Measurements from ENCODE around the gene BPHL. TPM values are rescaled to one million over a fixed set of nuclear protein-coding genes. Genes with fewer than 3 reads are reported as not detected.

BPHL gene
- polyA plus RNA-seq, 1 of the 3 experiments (the other 2 are of a cell fraction), result 21.7 TPM

DNA sequence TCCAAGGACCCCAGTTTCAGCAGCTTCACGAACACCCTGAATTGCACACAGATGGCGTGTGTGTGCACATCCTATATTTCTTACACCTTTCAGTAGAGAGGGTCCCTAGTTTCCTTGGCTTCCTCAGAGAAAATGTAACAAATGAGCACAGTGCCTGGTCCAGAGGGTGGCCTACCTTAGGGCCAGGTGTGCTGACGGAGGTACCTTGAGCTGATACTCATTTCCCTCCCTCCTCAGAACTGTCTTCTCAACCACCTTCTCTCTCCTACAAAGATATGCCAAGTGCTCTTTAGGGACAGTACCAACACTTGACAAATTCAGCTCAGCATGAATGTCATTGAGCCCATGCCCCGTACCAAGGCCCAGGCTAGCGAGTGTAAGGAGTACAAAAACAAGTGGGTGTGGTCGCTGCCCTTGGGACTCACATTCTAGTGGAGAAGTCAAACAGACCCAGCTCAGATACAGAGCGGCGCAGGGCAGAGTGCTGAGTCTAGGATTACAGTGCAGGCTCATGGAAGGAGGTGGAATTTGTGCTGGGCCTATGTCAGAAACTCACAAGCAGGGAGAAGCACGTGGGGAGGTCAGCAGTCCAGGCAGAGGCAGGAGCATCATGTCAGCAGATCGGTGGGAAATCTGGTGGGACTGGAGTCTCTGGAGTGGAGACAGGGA is 9.6 kb upstream of the BPHL start:
- Histone ChIP-seq H3K27me3 (ENCODE audit: insufficient read depth) (no peaks in the 10 kb centered on the region), H3K27ac (ENCODE audit: low read depth in 2 of 2, low read length in 1 of 2) (no peak overlapping the region), H3K36me3 (replicated peaks in 1 of 2; ENCODE audit: control insufficient read depth in 1 of 2, insufficient read depth in 2 of 2, low read length in 1 of 2) (peaks cover 63 to 73% of the 10 kb centered on the region in 2 experiments), H3K4me3 (ENCODE audit: low read depth in 2 of 2, low read length in 1 of 2) (no peak overlapping the region), H3K4me2 (no peak overlapping the region), H3K9me3 (no peaks in the 10 kb centered on the region), H3K9ac (no peak overlapping the region), H3K4me1 (ENCODE audit: control insufficient read depth in 1 of 2, insufficient read depth in 2 of 2, low read depth in 1 of 2, low read length in 1 of 2) (no peaks in the 10 kb centered on the region), H4K20me1 (ENCODE audit: insufficient read depth) (no peaks in the 10 kb centered on the region), H3K9me2 (no peaks in the 10 kb centered on the region), H3F3A (replicated peaks; ENCODE audit: insufficient read depth) (peaks cover 5% of the 10 kb centered on the region), H2AFZ (ENCODE audit: low read depth) (no peak overlapping the region), H3K79me2 (ENCODE audit: insufficient read depth) (no peaks in the 10 kb centered on the region)
- no peak for TF ChIP-seq MXI1 (IDR thresholded peaks at IDR 0.05; ENCODE audit: low read depth, low read length)
- TF ChIP-seq SMC3 (IDR thresholded peaks at IDR 0.05; ENCODE audit: low read depth, low read length), result no peak
- TF ChIP-seq, protein P1, sequence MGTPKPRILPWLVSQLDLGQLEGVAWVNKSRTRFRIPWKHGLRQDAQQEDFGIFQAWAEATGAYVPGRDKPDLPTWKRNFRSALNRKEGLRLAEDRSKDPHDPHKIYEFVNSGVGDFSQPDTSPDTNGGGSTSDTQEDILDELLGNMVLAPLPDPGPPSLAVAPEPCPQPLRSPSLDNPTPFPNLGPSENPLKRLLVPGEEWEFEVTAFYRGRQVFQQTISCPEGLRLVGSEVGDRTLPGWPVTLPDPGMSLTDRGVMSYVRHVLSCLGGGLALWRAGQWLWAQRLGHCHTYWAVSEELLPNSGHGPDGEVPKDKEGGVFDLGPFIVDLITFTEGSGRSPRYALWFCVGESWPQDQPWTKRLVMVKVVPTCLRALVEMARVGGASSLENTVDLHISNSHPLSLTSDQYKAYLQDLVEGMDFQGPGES (IDR thresholded peaks at IDR 0.05; ENCODE audit: low read depth, low read length), result no peak
- TF ChIP-seq TCF12 (IDR thresholded peaks at IDR 0.05), result no peak
- no peak for TF ChIP-seq FOSL2 (IDR thresholded peaks at IDR 0.05; ENCODE audit: borderline replicate concordance, low read depth)
- TF ChIP-seq, protein P2, sequence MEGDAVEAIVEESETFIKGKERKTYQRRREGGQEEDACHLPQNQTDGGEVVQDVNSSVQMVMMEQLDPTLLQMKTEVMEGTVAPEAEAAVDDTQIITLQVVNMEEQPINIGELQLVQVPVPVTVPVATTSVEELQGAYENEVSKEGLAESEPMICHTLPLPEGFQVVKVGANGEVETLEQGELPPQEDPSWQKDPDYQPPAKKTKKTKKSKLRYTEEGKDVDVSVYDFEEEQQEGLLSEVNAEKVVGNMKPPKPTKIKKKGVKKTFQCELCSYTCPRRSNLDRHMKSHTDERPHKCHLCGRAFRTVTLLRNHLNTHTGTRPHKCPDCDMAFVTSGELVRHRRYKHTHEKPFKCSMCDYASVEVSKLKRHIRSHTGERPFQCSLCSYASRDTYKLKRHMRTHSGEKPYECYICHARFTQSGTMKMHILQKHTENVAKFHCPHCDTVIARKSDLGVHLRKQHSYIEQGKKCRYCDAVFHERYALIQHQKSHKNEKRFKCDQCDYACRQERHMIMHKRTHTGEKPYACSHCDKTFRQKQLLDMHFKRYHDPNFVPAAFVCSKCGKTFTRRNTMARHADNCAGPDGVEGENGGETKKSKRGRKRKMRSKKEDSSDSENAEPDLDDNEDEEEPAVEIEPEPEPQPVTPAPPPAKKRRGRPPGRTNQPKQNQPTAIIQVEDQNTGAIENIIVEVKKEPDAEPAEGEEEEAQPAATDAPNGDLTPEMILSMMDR (IDR thresholded peaks at IDR 0.05), result no peak
- TF ChIP-seq FOXJ3 (CRISPR knock-in tag; IDR thresholded peaks at IDR 0.05), result no peak
- TF ChIP-seq FOXM1 (IDR thresholded peaks at IDR 0.05; ENCODE audit: low read depth), result no peak
- TF ChIP-seq, protein P3, sequence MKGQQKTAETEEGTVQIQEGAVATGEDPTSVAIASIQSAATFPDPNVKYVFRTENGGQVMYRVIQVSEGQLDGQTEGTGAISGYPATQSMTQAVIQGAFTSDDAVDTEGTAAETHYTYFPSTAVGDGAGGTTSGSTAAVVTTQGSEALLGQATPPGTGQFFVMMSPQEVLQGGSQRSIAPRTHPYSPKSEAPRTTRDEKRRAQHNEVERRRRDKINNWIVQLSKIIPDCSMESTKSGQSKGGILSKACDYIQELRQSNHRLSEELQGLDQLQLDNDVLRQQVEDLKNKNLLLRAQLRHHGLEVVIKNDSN (IDR thresholded peaks at IDR 0.05; ENCODE audit: borderline replicate concordance, low read depth), result no peak
- TF ChIP-seq RXRA (IDR thresholded peaks at IDR 0.05; ENCODE audit: borderline replicate concordance, low read depth), result no peak
- TF ChIP-seq SIN3A (IDR thresholded peaks at IDR 0.05; ENCODE audit: borderline replicate concordance, low read depth, low read length), result no peak
- no peak for TF ChIP-seq RAD21 (IDR thresholded peaks at IDR 0.05; ENCODE audit: low read length)
- TF ChIP-seq TEAD4 (IDR thresholded peaks at IDR 0.05; ENCODE audit: borderline replicate concordance, insufficient read depth), result no peak
- TF ChIP-seq, protein P4, sequence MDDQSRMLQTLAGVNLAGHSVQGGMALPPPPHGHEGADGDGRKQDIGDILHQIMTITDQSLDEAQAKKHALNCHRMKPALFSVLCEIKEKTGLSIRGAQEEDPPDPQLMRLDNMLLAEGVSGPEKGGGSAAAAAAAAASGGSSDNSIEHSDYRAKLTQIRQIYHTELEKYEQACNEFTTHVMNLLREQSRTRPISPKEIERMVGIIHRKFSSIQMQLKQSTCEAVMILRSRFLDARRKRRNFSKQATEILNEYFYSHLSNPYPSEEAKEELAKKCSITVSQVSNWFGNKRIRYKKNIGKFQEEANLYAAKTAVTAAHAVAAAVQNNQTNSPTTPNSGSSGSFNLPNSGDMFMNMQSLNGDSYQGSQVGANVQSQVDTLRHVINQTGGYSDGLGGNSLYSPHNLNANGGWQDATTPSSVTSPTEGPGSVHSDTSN (IDR thresholded peaks at IDR 0.05), result no peak
- no peak for TF ChIP-seq EP300 (IDR thresholded peaks at IDR 0.05; ENCODE audit: borderline replicate concordance in 1 of 2, low read depth in 1 of 2, low read length in 1 of 2)
- TF ChIP-seq YY1 (IDR thresholded peaks at IDR 0.05; ENCODE audit: low read depth), result no peak
- no peak for TF ChIP-seq CHD2 (IDR thresholded peaks at IDR 0.05; ENCODE audit: low read length, partially characterized antibody)
- no peak for TF ChIP-seq ELF1 (IDR thresholded peaks at IDR 0.05)
- CTCF ChIA-PET, result interaction anchor here (1.3 to 1.4 kb wide), 2 partner anchors 12 to 33 kb away, joined by 3 to 4 read pairs; no protein-coding TSS in a partner anchor
- no peak for DNase-seq
- 94% methylated on average over 10 of the region's 10 CpGs for WGBS (ENCODE audit: low lambda C conversion rate)
- POLR2A ChIA-PET, result no interaction called here

Data from SK-N-SH (cell line).